H1 (cell line): ENCODE data around the gene DLX5. TPM values are rescaled to one million over a fixed set of nuclear protein-coding genes. Genes with fewer than 3 reads are reported as not detected.

Source experiments
- CTCF ChIA-PET: fragments of 300-600 bp; sonication (Branson Sonifier 250); formaldehyde crosslinking; loops from one replicate; lab custom pipeline; 2021; ENCODE audit not compliant: partially characterized antibody; lab: Charles Lee
- POLR2A ChIA-PET: fragments of 300-600 bp; sonication (Branson Sonifier 250); formaldehyde crosslinking; loops from one replicate; lab custom pipeline; 2021; ENCODE audit warnings: inconsistent platforms; ENCODE audit not compliant: partially characterized antibody; lab: Charles Lee
- DNase-seq, 2 experiments: peaks; one replicate each; pipeline versions ENCODE4 v3.0.0 to v3.0.0-alpha.2; 2010 to 2022; ENCODE audit warnings: low spot score in 2 of 2, low read depth in 1 of 2, mixed read lengths in 1 of 2
- FAIRE-seq: peaks from 2 replicates; lab custom pipeline; 2011; peaks lifted over from hg19 to GRCh38; lab: Jason Lieb, UNC
- H2AFZ ChIP-seq: 2 replicates; pipeline ENCODE4 v1.8.1; 2012; ENCODE audit warnings: low read length, inconsistent platforms
- H2AK5ac ChIP-seq: 2 replicates; pipeline ENCODE4 v1.6.1; 2013; ENCODE audit warnings: low read depth, low read length
- H2BK120ac ChIP-seq: replicated peaks from 2 replicates; pipeline ENCODE3; 2013; ENCODE audit warnings: low read depth, low read length, inconsistent platforms
- H2BK12ac ChIP-seq: 2 replicates; pipeline ENCODE4 v1.6.1; 2013; ENCODE audit warnings: low read depth, low read length
- H2BK15ac ChIP-seq: 2 replicates; pipeline ENCODE4 v1.6.1; 2013; ENCODE audit warnings: low read length
- H2BK20ac ChIP-seq: 2 replicates; pipeline ENCODE4 v1.6.1; 2013; ENCODE audit warnings: low read length
- H2BK5ac ChIP-seq: 2 replicates; pipeline ENCODE4 v1.6.1; 2013; ENCODE audit warnings: low read depth, low read length
- H3K14ac ChIP-seq: 2 replicates; pipeline ENCODE4 v1.6.1; 2013; ENCODE audit warnings: inconsistent platforms; ENCODE audit not compliant: insufficient read length
- H3K18ac ChIP-seq: 2 replicates; pipeline ENCODE4 v1.6.1; 2013; ENCODE audit warnings: low read length; ENCODE audit errors: extremely low read depth
- H3K23ac ChIP-seq: 2 replicates; pipeline ENCODE4 v1.6.1; 2013; ENCODE audit warnings: inconsistent platforms; ENCODE audit not compliant: insufficient read length
- H3K23me2 ChIP-seq: 2 replicates; pipeline ENCODE4 v1.6.1; 2013; ENCODE audit warnings: low read depth, low read length
- H3K27ac ChIP-seq: 2 replicates; pipeline ENCODE4 v1.6.1; 2011; ENCODE audit warnings: low read depth, low read length, inconsistent platforms
- H3K27me3 ChIP-seq, 4 experiments: replicated peaks in 1 of 4; 1 replicate in 1 of 4; 2 replicates in 3 of 4; pipeline versions ENCODE4 v1.6.1 to v1.8.1; 2011 to 2013; ENCODE audit warnings: low read length in 3 of 4, mild to moderate bottlenecking in 3 of 4, inconsistent platforms in 2 of 4, mixed read lengths in 2 of 4, moderate library complexity in 1 of 4; ENCODE audit not compliant: control insufficient read depth in 3 of 4, insufficient read depth in 3 of 4; ENCODE audit errors: extremely low read depth in 1 of 4
- H3K36me3 ChIP-seq, 4 experiments: 2 replicates each; pipeline versions ENCODE4 v1.6.1 to v1.8.1; 2011 to 2013; ENCODE audit warnings: mild to moderate bottlenecking in 4 of 4, low read length in 3 of 4, moderate library complexity in 2 of 4, control low read depth in 1 of 4, inconsistent platforms in 1 of 4; ENCODE audit not compliant: insufficient read depth in 4 of 4, control insufficient read depth in 2 of 4
- H3K4ac ChIP-seq: replicated peaks from 2 replicates; pipeline ENCODE3; 2013; ENCODE audit warnings: low read length, low read depth, mixed read lengths, inconsistent platforms; ENCODE audit not compliant: insufficient read length
- H3K4me1 ChIP-seq, 4 experiments: replicated peaks in 1 of 4; 1 replicate in 1 of 4; 2 replicates in 3 of 4; pipeline versions ENCODE4 v1.6.1 to v1.8.1; 2011 to 2013; ENCODE audit warnings: low read length in 3 of 4, inconsistent platforms in 2 of 4, mixed read lengths in 1 of 4; ENCODE audit not compliant: insufficient read depth in 4 of 4, control insufficient read depth in 3 of 4
- H3K4me2 ChIP-seq, 2 experiments: 2 replicates each; pipeline versions ENCODE4 v1.6.1 to v1.8.1; 2011 to 2013; ENCODE audit warnings: low read depth in 2 of 2, low read length in 2 of 2, control low read depth in 1 of 2, inconsistent platforms in 1 of 2, mild to moderate bottlenecking in 1 of 2; ENCODE audit not compliant: insufficient read depth in 1 of 2
- H3K4me3 ChIP-seq, 4 experiments: fragments of 200-600, 300-600 bp in 1 of 4; sonication (generic), shearing (Covaris generic), sonication (Bioruptor Twin) in 1 of 4; 2 replicates each; pipeline versions ENCODE4 v1.5.1 to v1.8.1; 2011 to 2016; ENCODE audit warnings: low read length in 4 of 4, low read depth in 3 of 4, control low read depth in 2 of 4, inconsistent platforms in 2 of 4, mild to moderate bottlenecking in 2 of 4, mixed read lengths in 1 of 4, moderate library complexity in 1 of 4; ENCODE audit not compliant: insufficient read depth in 2 of 4; ENCODE audit errors: extremely low read depth in 1 of 4
- H3K56ac ChIP-seq: replicated peaks from 2 replicates; pipeline ENCODE3; 2013; ENCODE audit warnings: low read depth, mild to moderate bottlenecking, mixed read lengths, low read length, inconsistent platforms; ENCODE audit not compliant: insufficient read length
- H3K79me1 ChIP-seq: 2 replicates; pipeline ENCODE4 v1.6.1; 2013; ENCODE audit warnings: low read depth, low read length, control low read depth
- H3K79me2 ChIP-seq, 2 experiments: 2 replicates each; pipeline versions ENCODE4 v1.6.1 to v1.8.1; 2012 to 2013; ENCODE audit warnings: low read length in 2 of 2, mild to moderate bottlenecking in 2 of 2, inconsistent platforms in 1 of 2; ENCODE audit not compliant: insufficient read depth in 2 of 2, control insufficient read depth in 1 of 2
- H3K9ac ChIP-seq, 4 experiments: replicated peaks in 1 of 4; 1 replicate in 1 of 4; 2 replicates in 3 of 4; pipeline versions ENCODE4 v1.6.1 to v1.8.1; 2011 to 2013; ENCODE audit warnings: low read depth in 3 of 4, low read length in 3 of 4, control low read depth in 2 of 4, mild to moderate bottlenecking in 2 of 4, moderate library complexity in 2 of 4, inconsistent platforms in 1 of 4; ENCODE audit errors: extremely low read depth in 1 of 4
- H3K9me3 ChIP-seq, 2 experiments: 2 replicates each; pipeline versions ENCODE4 v1.6.1 to v1.8.1; 2012 to 2013; ENCODE audit warnings: mild to moderate bottlenecking in 2 of 2, moderate library complexity in 2 of 2, control low read depth in 1 of 2, inconsistent platforms in 1 of 2, low read depth in 1 of 2, low read length in 1 of 2, mixed read lengths in 1 of 2; ENCODE audit not compliant: insufficient read depth in 2 of 2
- H4K20me1 ChIP-seq, 2 experiments: replicated peaks in 1 of 2; 2 replicates each; pipeline versions ENCODE3 to v1.8.1; 2011 to 2013; ENCODE audit warnings: inconsistent platforms in 2 of 2, low read length in 2 of 2, mild to moderate bottlenecking in 1 of 2; ENCODE audit not compliant: insufficient read depth in 2 of 2, control insufficient read depth in 1 of 2
- H4K5ac ChIP-seq: 2 replicates; pipeline ENCODE4 v1.6.1; 2013; ENCODE audit warnings: low read length, low read depth, mixed read lengths, inconsistent platforms; ENCODE audit not compliant: insufficient read length
- H4K8ac ChIP-seq: 2 replicates; pipeline ENCODE4 v1.8.0; 2013; ENCODE audit warnings: mild to moderate bottlenecking, moderate library complexity, low read length, inconsistent platforms; ENCODE audit not compliant: insufficient read depth; ENCODE audit errors: extremely low read depth
- H4K91ac ChIP-seq: replicated peaks from 2 replicates; pipeline ENCODE3; 2013; ENCODE audit warnings: low read length, mixed read lengths, inconsistent platforms; ENCODE audit not compliant: insufficient read length
- E2F6 ChIP-seq: IDR thresholded peaks from 2 replicates; pipeline ENCODE4 v1.6.1; 2012; ENCODE audit warnings: inconsistent platforms
- KDM4A ChIP-seq: IDR thresholded peaks from one replicate; pipeline ENCODE4 v1.7.1; 2012; ENCODE audit warnings: low read depth, mild to moderate bottlenecking, moderate library complexity, low read length, inconsistent platforms; ENCODE audit not compliant: severe bottlenecking
- MAX ChIP-seq: IDR thresholded peaks from 2 replicates; pipeline ENCODE4 v1.6.1; 2012; ENCODE audit warnings: inconsistent platforms
- POU5F1 ChIP-seq: IDR thresholded peaks from 2 replicates; pipeline ENCODE4 v1.6.1; 2011; ENCODE audit warnings: low read depth, mild to moderate bottlenecking, low read length, moderate library complexity
- SP1 ChIP-seq: IDR thresholded peaks from 2 replicates; pipeline ENCODE4 v1.6.1; 2011; ENCODE audit warnings: low read depth, low read length
- SUZ12 ChIP-seq: fragments of 200-600 bp; sonication (generic); IDR thresholded peaks from 2 replicates; pipeline ENCODE4 v1.6.1; 2012; ENCODE audit warnings: mild to moderate bottlenecking, inconsistent platforms, low read length, moderate library complexity, mixed read lengths
- TAF1 ChIP-seq: IDR thresholded peaks from 2 replicates; pipeline ENCODE4 v1.6.1; 2011; ENCODE audit warnings: mild to moderate bottlenecking, low read depth, low read length
- TCF12 ChIP-seq: IDR thresholded peaks from 2 replicates; pipeline ENCODE4 v1.6.1; 2011; ENCODE audit warnings: low read depth, mild to moderate bottlenecking, low read length
- USF2 ChIP-seq: IDR thresholded peaks from 2 replicates; pipeline ENCODE4 v1.6.1; 2011; ENCODE audit warnings: low read length, improper control_type of control experiment
- WGBS, 2 experiments: shearing (Covaris generic) in 1 of 2; methylation state at CpG; one replicate each; pipeline versions ENCODE4 v1.1.6 to v1.1.7; 2013 to 2015; ENCODE audit warnings: low lambda C conversion rate in 2 of 2, mixed read lengths in 2 of 2, inconsistent platforms in 1 of 2, low coverage in 1 of 2, missing lambda C conversion rate in 1 of 2; ENCODE audit not compliant: insufficient replicate concordance in 2 of 2, insufficient coverage in 1 of 2, insufficient read length in 1 of 2; ENCODE audit errors: extremely low coverage in 1 of 2, missing lambda C conversion rate in 1 of 2; 5-methylcytosine and 5-hydroxymethylcytosine counted together
- polyA plus RNA-seq, 7 experiments: library from polyadenylated mRNA; depleted of rRNA in 3 of 7; stranded (reverse) in 5 of 7; unstranded in 2 of 7; fragments of >200 nt in 5 of 7; fragments of 200-250 nt in 2 of 7; gene quantifications; 1 replicate in 5 of 7; 2 replicates in 1 of 7; 4 replicates in 1 of 7; pipeline versions ENCODE4 v1.2.1 to v1.2.3, GENCODE V29; 2011 to 2013; ENCODE audit warnings: missing spikeins in 2 of 7, mixed read lengths in 2 of 7
- total RNA-seq: library from RNA; stranded (reverse); fragmentation: NEBNext Ultra II Directional; extraction: Animal tissue kit (Norgen Biotek cat#: 25700); gene quantifications from 2 replicates; pipeline ENCODE4 v1.2.1, GENCODE V29; 2021

DLX5 gene
- total and polyA plus RNA-seq, 2 of the 8 experiments (the other 6 are each of a cell fraction or from before 2014, with no cell fraction given), result not detected

- Histone ChIP-seq H2BK5ac (no peak overlapping the region), H2BK120ac (no peak overlapping the region), H4K91ac (no peak overlapping the region), H2AFZ (no peak overlapping the region), H3K4ac (no peak overlapping the region), H3K23ac (no peak overlapping the region), H3K79me1 (no peaks in the 10 kb centered on the region), H3K27ac (no peak overlapping the region), H3K36me3 (peaks cover 0 to 5% (median 0%) of the 10 kb centered on the region in 4 experiments; a peak in 1 of 8 replicates), H3K4me1 (peaks cover 13 to 43% (median 22%) of the 10 kb centered on the region in 4 experiments), H3K14ac (no peak overlapping the region), H2AK5ac (no peak overlapping the region), H4K5ac (no peak overlapping the region), H4K20me1 (peaks cover 13 to 33% of the 10 kb centered on the region in 2 experiments), H3K9ac (no peak overlapping the region), H3K4me3 (peak overlapping the region; percentile 22 to 53 (median 35); a peak in 6 of 8 replicates), H3K23me2 (peaks cover 2% of the 10 kb centered on the region; the same call in 1 of the 2 replicates), H4K8ac (no peak overlapping the region), H3K27me3 (peaks cover 77 to 99% (median 90%) of the 10 kb centered on the region in 4 experiments), H3K4me2 (peak overlapping the region; percentile 73 to 90), H3K56ac (no peak overlapping the region), H3K18ac (no peak overlapping the region; the same call in 1 of the 2 replicates), H2BK15ac (no peak overlapping the region), H3K9me3 (peaks cover 0 to 5% of the 10 kb centered on the region in 2 experiments; a peak in 1 of 4 replicates), H2BK12ac (no peak overlapping the region), H3K79me2 (no peaks in the 10 kb centered on the region), H2BK20ac (no peak overlapping the region)
- WGBS, 2 experiments, result 3% methylated on average over 27 of the region's 27 CpGs; no CpG with 5 or more reads in 1 of the 2 experiments
- DNase-seq, result peak in 1 of 2 experiments; percentile 91
- CTCF ChIA-PET, result interaction anchor here (0.7 to 12.6 kb wide), 9 partner anchors 8 to 273 kb away, joined by 3 to 150 read pairs (median 7); partner anchors contain the start of gene DLX6
- no peak for FAIRE-seq
- POLR2A ChIA-PET, result interaction anchor here (0.7 to 2.3 kb wide), 6 partner anchors 8 to 33 kb away, joined by 3 to 16 read pairs (median 4); partner anchors contain the start of gene DLX6
- TF ChIP-seq E2F6 (peak; percentile 87), SP1 (peak; percentile 75), TCF12 (0 out of 2 replicates have a peak, but pooled peaks have one; percentile 19), USF2 (peak; percentile 52), POU5F1 (peak; percentile 51; the same call in 1 of the 2 replicates), TAF1 (no peak), KDM4A (peak; percentile 31), SUZ12 (no peak; the same call in 1 of the 2 replicates), MAX (peak; percentile 94)
These were observed 31.4 kb downstream of the DLX5 start for GRCh38 chr7:96993094-96993865.
